NK-92 (cell line): Measurements from ENCODE around the gene GTPBP10.
"Not testable (repeated sequence)": the region's sequence is repeated elsewhere in the genome, so short reads cannot be mapped to it uniquely, and the experiment has no call there.

Experiments used
- DNase-seq: peaks from one replicate; lab custom pipeline; 2025; ENCODE audit not compliant: unreplicated experiment; lab: John Stamatoyannopoulos, UW

GTPBP10 gene

GRCh38 chr7:90350032-90350431 lies 3.5 kb downstream of the GTPBP10 start:
- DNase-seq = not testable (repeated sequence)

- DNase-seq = no peak
These were observed 5.5 kb downstream of the GTPBP10 start for GRCh38 chr7:90351987-90352386.

GRCh38 chr7:90383422-90383821 lies 36.9 kb downstream of the GTPBP10 start:
- no peak for DNase-seq

- no peak for DNase-seq
These were observed 37.3 kb downstream of the GTPBP10 start for GRCh38 chr7:90383861-90384260.

- DNase-seq = no peak
These were observed 37.9 kb downstream of the GTPBP10 start for GRCh38 chr7:90384433-90384832.

GRCh38 chr7:90387470-90388240 lies 41.1 kb downstream of the GTPBP10 start:
- no peak for DNase-seq

GRCh38 chr7:90390926-90391325 lies 44.4 kb downstream of the GTPBP10 start:
- no peak for DNase-seq

GRCh38 chr7:90391488-90391887 lies 45.0 kb downstream of the GTPBP10 start:
- no peak for DNase-seq

GRCh38 chr7:90396420-90396819 lies 49.9 kb downstream of the GTPBP10 start:
- no peak for DNase-seq

GRCh38 chr7:90401989-90402388 lies 55.5 kb downstream of the GTPBP10 start:
- DNase-seq = no peak

- no peak for DNase-seq
These were observed 56.3 kb downstream of the GTPBP10 start for GRCh38 chr7:90402785-90403173.

- DNase-seq = no peak
These were observed 56.9 kb downstream of the GTPBP10 start, which contains the start of gene CLDN12 for GRCh38 chr7:90403174-90404113. CLDN12 (plus strand) TSS chr7:90403461; CDS start chr7:90412677, 9,216 bp downstream.

GRCh38 chr7:90404777-90405176 lies 58.3 kb downstream of the GTPBP10 start:
- DNase-seq = no peak

GRCh38 chr7:90407484-90407821 lies 60.9 kb downstream of the GTPBP10 start:
- DNase-seq = no peak

- DNase-seq = no peak
These were observed 61.6 kb downstream of the GTPBP10 start for GRCh38 chr7:90408142-90408541.

GRCh38 chr7:90409667-90410066 lies 63.2 kb downstream of the GTPBP10 start:
- DNase-seq = no peak

GRCh38 chr7:90411510-90411909 lies 65.0 kb downstream of the GTPBP10 start:
- no peak for DNase-seq

GRCh38 chr7:90412458-90413184 lies 66.1 kb downstream of the GTPBP10 start:
- no peak for DNase-seq

GRCh38 chr7:90413185-90413528 lies 66.6 kb downstream of the GTPBP10 start:
- DNase-seq = no peak

GRCh38 chr7:90421651-90422050 lies 75.1 kb downstream of the GTPBP10 start:
- DNase-seq = no peak

- DNase-seq = no peak
These were observed 78.2 kb downstream of the GTPBP10 start for GRCh38 chr7:90424720-90425119.
